Neuronal stem cell (in vitro differentiated cells): ENCODE measurements around the gene KCNK7. TPM values are rescaled to one million over a fixed set of nuclear protein-coding genes. Genes with fewer than 3 reads are reported as not detected.

ENCODE experiments used
- small RNA-seq: library from polyadenylated mRNA; stranded (forward); fragments of <200 nt; extraction: miRNeasy Mini kit (QIAGEN cat#:217004); gene quantifications from one replicate; pipeline ENCODE3, GENCODE V24; 2013; ENCODE audit not compliant: insufficient read depth

Gene KCNK7

Small RNAs within 50 kb of the gene (small RNA-seq; reads per million reads assigned to genes)
- not detected for gene AP001362.1
- 2.4 reads per million for gene MIR4690
